ENCODE data around the gene NUBPL.
"Not testable (repeated sequence)": the region's sequence is repeated elsewhere in the genome, so short reads cannot be mapped to it uniquely, and the experiment has no call there.

Gene NUBPL

GRCh38 chr14:31825459-31825858 lies 264.3 kb downstream of the NUBPL start:
- no peak for DNase-seq

- no peak for DNase-seq
Measured at GRCh38 chr14:31827325-31827724, 266.1 kb downstream of the NUBPL start.

- DNase-seq: no peak
Measured at GRCh38 chr14:31828946-31829868, 268.0 kb downstream of the NUBPL start.

- no peak for DNase-seq
Measured at GRCh38 chr14:31834616-31835015, 273.4 kb downstream of the NUBPL start.

GRCh38 chr14:31835049-31835448 lies 273.8 kb downstream of the NUBPL start:
- DNase-seq: no peak

GRCh38 chr14:31837031-31837430 lies 275.8 kb downstream of the NUBPL start:
- DNase-seq: no peak

- DNase-seq: no peak
Measured at GRCh38 chr14:31842899-31843298, 281.7 kb downstream of the NUBPL start.

- no peak for DNase-seq
Measured at GRCh38 chr14:31843361-31844091, 282.3 kb downstream of the NUBPL start.

- DNase-seq: no peak
Measured at GRCh38 chr14:31854508-31855075, 293.4 kb downstream of the NUBPL start.

GRCh38 chr14:31855262-31855661 lies 294.1 kb downstream of the NUBPL start:
- DNase-seq: no peak

GRCh38 chr14:31856003-31856402 lies 294.8 kb downstream of the NUBPL start:
- not testable (repeated sequence) for DNase-seq

GRCh38 chr14:31858868-31859267 lies 297.7 kb downstream of the NUBPL start:
- DNase-seq: no peak

GRCh38 chr14:31864937-31865855 lies 304.0 kb downstream of the NUBPL start:
- no peak for DNase-seq

- DNase-seq: no peak
Measured at GRCh38 chr14:31867570-31867969, 306.4 kb downstream of the NUBPL start.

- not testable (repeated sequence) for DNase-seq
Measured at GRCh38 chr14:31868096-31868495, 306.9 kb downstream of the NUBPL start.

- DNase-seq: no peak
Measured at GRCh38 chr14:31876741-31877140, 315.5 kb downstream of the NUBPL start.

- no peak for DNase-seq
Measured at GRCh38 chr14:31877255-31877798, 316.1 kb downstream of the NUBPL start.

GRCh38 chr14:31879661-31880348 lies 318.6 kb downstream of the NUBPL start:
- DNase-seq: no peak

GRCh38 chr14:31880935-31881334 lies 319.7 kb downstream of the NUBPL start:
- DNase-seq: no peak

GRCh38 chr14:31881531-31882310 lies 320.5 kb downstream of the NUBPL start:
- no peak for DNase-seq

GRCh38 chr14:31884238-31884637 lies 323.0 kb downstream of the NUBPL start:
- DNase-seq: no peak
